Fibroblast of skin of left quadriceps (primary cell): Measurements from ENCODE around the gene GPATCH3.
A peak's percentile ranks its signal among the peaks of the same experiment; 100 is the strongest.
"Not testable (repeated sequence)": the region's sequence is repeated elsewhere in the genome, so short reads cannot be mapped to it uniquely, and the experiment has no call there.

ENCODE experiments used
- DNase-seq, 2 experiments: peaks; one replicate each; pipeline ENCODE4 v3.0.0-alpha.2; 2013; ENCODE audit warnings: low read depth in 2 of 2

Gene GPATCH3

DNA sequence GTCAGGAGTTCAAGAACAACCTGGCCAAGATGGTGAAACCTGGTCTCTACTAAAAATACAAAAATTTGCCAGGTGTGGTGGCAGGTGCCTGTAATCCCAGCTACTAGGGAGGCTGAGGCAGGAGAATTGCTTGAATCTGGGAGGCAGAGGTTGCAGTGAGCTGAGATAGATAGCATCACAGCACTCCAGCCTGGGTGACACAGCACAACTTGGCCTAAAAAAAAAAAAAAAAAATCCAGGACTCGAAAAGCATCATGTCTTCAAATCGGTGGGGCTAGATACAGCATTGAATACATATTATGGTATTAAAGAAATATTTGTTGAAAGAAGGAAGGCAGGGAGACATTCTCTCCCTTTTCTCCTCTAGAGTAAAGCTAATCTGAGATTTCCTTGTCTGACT is 27.2 kb downstream of the GPATCH3 start:
- not testable (repeated sequence) for DNase-seq

DNA sequence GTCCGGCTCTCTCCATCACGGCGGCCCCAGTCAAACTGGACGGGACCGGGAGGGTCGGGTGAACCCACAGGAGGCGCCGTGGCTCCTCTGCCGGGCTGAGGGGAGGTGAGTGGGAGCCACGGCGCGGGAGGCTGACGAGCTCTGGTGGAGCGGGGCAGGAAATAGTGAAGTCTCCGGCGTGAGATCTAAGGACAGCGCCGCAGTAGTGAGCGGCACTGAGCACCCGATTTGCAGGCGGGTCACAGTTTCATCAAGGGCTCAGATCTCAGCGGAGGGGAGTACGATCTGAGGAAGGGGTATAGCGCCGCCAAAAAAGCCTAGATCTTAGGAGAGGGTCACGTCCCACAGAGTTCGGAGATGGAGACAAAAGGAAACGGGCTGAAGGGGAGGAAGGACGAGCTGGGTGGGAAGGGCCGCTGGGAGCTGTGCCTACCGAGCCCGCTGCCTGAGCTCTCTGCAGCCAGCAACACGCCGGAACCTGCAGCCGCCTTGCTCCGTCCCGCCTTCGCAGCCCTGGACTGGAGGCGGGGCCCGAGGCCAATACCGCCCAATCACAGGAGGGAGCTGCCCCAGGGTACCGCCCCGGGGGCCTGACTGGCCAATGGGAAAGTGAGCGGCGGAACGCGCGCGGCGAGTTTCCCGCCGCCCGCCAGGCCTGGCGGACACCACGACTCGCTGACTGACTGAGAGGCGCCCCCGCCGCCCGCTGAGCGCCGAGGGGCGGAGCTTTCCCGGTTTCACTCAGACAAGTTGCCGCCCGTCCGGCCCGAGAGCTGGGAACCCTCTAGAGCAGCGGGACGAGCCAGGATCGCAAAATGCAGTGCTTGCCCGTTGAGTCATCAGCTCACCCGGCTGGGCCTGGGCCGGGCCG is 35.4 kb downstream of the GPATCH3 start:
- peak; percentile 95 for DNase-seq

DNA sequence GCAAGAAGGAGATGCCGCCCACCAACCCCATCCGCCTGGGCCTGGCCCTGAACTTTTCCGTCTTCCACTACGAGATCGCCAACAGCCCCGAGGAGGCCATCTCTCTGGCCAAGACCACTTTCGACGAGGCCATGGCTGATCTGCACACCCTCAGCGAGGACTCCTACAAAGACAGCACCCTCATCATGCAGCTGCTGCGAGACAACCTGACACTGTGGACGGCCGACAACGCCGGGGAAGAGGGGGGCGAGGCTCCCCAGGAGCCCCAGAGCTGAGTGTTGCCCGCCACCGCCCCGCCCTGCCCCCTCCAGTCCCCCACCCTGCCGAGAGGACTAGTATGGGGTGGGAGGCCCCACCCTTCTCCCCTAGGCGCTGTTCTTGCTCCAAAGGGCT is 36.6 kb downstream of the GPATCH3 start:
- no peak for DNase-seq

DNA sequence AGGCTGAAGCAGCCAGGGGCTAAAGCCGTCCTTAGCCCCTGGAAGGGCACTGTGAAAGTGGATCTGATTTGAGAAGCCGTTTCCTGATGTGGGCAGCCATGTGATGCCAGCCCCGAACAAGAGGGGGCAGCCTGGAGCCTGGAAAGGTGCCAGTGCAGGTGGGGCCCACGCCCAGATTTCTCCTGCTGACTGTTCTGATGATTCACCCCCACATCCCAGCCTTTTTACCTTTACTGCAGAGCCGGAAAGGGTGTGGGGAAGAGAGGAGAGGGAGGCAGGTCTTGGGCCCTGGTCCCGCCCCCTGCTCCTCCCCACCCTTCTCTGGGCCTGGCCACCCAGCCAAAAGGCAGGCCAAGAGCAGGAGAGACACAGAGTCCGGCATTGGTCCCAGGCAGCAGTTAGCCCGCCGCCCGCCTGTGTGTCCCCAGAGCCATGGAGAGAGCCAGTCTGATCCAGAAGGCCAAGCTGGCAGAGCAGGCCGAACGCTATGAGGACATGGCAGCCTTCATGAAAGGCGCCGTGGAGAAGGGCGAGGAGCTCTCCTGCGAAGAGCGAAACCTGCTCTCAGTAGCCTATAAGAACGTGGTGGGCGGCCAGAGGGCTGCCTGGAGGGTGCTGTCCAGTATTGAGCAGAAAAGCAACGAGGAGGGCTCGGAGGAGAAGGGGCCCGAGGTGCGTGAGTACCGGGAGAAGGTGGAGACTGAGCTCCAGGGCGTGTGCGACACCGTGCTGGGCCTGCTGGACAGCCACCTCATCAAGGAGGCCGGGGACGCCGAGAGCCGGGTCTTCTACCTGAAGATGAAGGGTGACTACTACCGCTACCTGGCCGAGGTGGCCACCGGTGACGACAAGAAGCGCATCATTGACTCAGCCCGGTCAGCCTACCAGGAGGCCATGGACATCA is 37.2 kb downstream of the GPATCH3 start, which contains the start of gene SFN:
TSS of gene SFN (plus strand) at position 369 of the 904 bp plus-strand sequence. CDS start at position 433, 64 bp downstream.
- no peak for DNase-seq

DNA sequence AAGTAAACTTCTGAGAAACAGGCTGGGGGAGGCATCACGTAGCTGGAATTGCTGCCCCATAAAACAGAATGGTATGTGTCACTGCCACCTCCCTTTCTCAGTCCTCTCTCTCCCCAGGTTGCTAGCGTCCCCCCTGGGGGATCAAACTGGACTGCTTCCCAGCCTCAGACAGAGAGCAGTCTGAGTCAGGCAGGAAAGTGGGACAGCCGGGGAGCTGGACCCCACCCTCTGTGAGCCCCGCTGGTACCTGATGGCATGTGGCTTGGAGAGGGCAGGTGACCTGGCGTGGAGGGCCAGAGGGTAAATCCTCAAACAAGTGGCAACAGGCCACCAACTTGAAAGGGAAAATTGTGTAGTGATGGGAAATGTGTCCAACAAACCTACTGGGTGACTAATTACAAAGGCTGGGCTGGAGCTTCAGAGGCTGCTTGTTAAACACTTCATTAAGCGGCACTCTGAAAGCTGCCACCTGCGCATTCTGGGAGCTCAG is 38.3 kb downstream of the GPATCH3 start:
- no peak for DNase-seq

DNA sequence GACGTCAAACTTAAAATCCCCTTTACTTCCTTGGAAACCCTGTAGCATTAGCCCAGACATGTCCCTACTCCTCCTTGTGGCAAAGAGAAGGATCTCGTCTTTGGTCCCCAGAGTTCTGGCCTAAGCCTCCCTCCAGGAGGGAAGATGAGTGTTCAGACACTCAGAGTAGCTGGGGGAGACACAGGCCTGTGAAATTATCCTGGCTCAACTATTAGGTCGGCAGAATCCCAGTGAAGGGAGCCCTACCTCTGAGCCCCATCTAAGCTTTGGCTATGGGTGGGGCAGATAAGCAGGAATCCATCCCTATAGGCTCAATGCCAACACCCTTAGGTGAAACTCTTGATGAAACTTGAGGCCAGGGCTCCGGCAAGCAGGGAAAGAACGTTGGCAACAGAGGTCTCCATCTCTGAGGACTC is 39.0 kb downstream of the GPATCH3 start:
- DNase-seq = no peak

DNA sequence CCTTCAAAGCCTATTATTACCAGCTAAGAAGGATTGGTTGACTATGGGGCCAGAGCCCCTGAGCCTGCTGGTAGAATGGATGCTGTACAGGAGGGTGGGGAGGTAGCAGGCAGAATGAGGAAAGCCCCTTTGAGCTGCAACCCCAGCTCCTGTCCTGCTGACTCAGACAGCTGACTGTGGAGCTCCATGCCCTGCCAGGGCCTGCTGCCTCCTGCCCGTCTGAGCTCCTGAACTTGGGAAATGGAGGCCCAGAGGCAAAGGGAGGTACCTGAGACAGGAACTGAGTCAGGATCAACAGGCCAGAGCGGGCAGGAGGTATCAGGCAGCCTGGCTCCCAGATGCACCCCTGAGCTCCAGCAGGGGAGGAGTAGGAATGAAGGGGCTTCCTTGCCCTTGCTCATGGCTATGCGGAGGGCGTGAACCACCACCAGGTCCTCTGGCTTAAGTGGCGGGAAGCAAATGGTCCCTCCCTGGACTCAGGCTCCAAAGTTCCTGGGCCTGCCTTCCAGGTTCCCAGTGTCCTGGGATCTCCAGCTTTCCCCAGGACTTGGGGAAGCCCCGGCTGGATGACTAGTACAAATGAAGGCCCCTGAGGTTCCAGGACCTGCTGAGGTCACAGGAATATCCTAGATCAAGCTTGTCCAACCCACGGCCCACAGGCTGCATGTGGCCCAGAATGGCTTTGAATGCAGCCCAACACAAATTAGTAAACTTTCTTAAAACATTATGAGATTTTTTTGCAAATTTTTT is 41.2 kb downstream of the GPATCH3 start:
- no peak for DNase-seq

DNA sequence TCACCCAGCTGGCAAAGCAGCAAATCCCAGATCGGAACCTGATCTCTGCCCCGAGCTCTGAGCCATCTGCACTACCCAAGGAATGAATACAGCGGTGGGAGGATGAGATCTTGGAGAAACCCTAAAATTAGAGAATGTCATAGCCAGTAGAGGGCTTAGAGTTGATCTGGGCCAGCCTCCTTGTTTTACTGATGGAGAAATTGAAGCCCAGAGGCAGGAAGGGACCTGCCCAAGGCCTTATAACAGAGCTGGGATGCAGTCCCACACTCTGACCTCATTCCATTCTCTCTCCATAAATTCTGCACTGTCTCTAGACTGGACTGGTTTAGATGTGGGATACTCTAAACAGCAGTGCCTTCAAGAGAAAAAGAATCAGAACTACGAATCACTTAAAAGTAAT is 42.1 kb downstream of the GPATCH3 start:
- no peak for DNase-seq

DNA sequence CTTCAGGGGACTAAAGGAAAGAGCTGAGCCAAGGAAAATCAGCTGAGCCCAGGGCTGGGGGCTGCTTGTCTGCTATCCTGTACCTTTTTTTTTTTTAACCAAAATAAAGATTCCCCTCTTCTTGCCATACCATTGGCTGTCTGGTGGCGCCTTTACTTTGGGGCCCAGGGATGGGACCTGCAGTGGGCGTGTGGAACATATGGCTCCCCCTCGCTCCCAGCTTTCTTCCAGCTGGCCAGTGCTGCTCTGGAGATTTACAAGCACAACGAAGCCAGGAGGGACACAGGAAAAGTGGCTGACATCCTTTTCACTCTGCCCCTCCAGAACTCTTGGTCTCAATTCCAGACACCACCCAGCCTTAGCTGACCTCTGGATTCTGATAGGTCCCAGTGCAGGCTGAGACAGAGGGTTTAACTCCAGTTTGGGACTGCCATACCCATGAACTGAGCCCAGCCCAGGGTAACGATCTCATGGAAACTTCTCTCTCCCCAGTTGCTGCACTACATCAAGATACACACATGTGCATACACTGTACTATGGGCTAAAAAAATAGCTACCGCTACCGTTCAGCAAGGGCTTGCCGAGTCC is 42.7 kb downstream of the GPATCH3 start:
- no peak for DNase-seq

DNA sequence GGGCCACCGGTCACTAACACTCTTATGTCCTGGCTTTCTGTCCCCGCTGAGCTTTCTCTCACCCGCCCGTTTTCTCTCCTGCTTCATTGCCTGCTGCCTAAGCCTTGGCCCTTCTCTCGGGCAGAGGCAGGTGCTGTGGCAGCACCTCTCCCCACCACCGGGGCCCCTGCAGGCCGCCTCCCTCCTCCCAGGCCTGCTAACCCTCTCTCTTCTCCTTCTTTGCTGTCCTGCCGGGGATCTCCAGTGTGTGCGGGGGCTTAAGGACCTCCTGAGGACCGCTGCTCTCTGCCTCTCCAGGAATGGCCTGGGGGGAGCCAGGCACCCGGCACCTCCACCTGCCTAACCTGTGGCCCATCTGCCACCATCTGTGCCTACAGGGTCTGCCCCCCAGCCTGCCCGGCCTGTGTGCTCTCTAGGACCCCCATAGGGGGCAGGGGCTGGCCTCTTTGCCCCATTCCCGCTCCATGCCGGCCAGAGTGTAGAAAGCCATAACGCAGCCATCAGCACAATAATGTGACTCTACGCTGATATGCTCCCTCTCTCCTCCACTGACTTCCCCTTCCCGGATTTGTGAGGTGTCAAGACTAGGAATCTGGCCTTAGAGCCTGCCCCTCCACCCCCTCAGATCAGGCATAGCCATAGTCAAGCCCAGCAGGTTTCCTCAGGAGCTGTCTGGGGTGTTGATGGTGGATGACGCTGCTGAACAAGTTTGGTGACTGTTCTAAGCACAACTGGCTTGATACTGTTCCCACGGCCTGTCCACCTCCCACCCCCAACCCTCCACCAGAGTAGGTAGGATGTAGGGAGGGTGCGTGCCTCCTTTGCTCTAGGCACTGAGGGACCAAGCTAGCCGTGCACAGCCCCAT is 43.4 kb downstream of the GPATCH3 start:
- no peak for DNase-seq

DNA sequence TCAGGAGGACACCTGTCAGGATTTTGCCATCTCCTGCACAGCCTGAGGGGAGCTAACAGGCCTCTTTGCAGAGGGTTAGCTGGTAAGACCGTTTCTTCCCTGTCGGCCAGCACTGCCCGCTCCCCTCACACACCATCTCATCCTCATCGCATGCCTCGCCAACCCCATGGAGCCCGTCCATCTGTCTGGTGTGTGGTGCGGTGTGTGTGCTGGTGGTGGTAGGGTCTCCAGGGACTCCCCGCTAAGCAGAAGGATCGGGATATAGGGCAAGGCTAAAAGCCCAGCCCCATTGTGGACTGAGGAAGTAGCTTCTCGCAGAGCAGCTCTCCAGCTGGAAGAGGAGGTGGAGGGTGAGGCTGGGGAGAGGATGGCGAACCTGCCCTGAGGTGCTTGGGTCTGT is 44.1 kb downstream of the GPATCH3 start:
- DNase-seq = no peak

DNA sequence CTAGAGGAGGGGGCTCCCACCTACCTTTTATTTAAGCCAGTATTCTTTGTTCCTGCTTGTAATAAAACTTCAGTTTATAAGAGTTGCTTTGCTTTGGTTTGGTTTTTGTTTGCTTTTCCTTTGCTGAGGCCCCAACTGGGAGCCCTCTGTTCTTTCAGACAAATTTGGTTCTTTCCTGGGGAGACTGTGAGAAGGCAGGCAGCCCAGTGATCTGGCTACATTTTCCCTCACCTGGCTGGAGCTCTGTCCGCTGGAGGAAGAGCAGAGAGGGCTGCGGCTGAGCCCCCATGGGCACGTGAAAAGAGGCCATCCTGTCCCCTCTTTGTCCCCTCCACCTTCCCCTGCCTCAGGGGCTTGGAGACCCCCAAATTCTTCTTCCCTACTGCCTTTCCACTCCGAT is 44.6 kb downstream of the GPATCH3 start:
- no peak for DNase-seq

DNA sequence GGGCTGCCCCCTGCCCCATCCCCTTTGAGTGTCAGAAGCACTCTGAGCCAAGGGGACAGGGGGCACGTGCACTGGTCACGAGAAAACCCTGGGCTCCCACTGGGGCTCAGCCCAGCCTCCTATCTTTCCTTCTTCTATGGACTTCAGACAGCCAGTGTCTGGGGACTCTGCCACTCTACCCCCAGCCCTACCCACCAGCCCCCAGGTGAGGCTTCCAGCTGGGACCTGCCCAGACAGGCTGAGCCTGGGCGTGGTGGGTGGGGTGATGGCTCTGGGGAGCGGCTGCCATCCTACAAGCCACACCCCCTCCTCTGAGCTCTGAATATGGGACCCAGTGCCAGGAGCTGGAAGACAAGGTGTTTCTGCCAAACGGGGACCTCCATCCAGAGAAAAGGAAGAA is 45.4 kb downstream of the GPATCH3 start:
- DNase-seq = no peak

DNA sequence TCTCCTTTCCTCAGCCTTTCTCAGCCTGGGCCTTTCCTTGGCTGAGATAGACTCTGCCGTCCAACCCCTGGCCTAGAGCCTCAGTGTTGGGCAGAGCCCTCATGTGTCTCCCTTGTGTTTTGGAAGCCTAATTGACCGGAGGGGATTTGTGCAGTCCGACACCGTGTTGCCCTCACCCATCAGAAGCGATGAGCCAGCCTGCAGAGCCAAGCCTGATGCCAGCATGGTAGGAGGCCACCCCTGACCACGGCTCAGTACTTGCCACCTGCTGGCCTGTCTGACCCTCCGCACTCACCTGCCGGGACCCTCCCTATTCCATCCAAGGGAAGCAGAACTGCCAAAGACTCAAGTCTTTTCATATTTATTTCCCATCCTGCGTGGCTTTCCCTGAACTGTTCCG is 46.7 kb downstream of the GPATCH3 start:
- no peak for DNase-seq

DNA sequence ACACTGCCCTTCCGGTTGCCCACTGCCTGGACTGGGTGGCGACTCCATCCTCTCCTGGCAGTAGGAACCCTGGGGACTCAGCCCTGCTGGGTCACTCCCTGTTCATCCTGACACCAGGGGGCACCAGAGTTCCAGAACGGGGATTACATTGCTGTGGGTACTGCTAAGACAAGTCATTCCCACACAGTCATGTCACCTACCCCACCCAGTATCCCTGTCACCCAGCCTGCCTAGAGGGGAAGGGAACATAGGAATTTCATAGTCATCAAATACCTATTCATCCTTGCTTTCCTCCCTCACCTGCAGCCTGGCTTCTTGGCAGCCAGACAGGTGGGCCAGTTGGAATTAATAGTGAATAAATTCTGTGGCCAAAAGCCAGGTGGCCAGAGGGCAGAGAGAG is 47.1 kb downstream of the GPATCH3 start:
- DNase-seq = peak; percentile 33 to 38

DNA sequence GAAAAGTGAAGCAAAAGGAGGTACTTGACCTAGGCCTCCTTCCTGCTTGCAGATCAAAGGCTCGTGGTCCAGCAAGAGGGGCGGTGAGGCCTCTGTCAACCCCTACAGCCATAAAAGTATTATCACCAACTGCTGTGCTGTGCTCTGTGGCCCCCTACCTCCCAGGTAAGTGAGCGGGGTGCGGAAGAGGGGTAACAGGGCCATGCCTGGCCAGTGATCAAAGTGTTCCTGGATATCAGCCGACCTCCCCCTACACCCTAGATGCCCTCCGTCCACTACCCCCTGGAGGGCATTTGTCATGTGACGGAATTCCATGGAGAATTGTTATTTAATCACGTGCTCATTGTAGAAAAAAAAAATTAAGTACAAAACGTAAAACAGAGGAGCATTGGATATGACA is 47.6 kb downstream of the GPATCH3 start:
- no peak for DNase-seq

DNA sequence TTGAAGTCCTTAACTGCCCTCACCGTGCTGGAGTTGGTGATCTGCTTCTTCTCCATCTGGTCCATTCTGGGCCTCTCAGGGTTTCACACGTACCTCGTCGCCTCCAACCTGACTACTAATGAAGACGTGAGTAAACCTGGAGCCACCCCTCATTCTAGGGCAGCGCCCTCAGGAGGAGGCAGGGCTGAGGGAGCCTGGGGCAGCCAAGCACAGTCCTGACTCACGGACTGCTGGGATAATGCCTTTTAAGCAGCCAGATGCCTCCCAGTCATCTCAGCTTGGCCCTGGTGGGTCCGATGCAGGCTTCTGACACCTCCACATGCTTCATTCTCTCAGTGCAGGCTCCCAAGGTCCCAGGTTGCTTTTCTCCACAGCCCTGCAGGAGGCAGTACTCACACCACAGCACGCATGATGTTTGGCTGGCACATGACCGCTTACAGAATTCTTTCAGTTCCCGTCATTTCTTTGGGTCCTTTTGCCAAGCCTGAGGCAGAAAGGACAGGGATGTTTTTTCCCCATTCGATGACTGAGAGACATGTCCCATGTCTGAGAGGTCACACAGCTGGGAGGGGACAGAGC is 49.1 kb downstream of the GPATCH3 start:
- no peak for DNase-seq

DNA sequence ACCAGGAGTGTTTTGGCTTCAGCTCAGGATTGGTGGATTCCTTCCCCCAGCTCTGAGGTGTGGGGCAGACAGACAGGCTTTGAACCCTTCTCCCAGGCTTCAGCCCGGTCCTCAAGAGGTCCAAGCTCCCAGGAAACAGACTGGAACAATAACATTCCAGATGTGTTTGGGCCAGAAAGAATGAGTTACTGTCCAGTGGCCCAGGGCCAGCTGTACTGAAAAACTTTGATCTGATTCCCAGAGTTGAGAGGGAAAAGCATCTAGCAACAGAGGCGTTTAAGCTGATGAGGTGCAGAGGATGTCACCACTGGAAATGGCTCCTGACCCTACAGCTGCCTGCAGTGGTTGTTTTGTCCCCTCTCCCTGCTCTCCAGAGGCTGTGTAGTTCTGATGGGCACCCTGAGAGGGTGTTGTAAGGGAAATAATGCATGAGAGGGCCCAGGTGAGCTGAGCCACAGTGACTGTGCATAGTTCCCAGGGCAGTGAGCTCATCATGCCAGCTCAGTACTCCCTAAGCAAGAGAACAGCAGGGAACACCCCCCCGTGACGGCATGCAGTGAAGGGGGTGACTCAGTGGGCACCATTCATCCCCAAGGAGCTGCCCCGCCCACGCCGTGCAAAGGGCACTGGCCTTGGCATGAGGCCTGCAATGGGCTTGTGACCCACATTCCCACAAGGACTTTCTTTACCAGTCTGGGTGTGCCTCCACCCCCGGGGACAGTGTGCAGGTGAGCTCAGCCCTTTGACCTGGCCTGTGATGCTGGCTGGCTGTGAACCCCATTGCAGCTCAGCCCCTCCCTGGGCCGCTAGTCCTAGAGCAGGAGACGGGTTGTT is 51.1 kb downstream of the GPATCH3 start:
- DNase-seq = no peak

DNA sequence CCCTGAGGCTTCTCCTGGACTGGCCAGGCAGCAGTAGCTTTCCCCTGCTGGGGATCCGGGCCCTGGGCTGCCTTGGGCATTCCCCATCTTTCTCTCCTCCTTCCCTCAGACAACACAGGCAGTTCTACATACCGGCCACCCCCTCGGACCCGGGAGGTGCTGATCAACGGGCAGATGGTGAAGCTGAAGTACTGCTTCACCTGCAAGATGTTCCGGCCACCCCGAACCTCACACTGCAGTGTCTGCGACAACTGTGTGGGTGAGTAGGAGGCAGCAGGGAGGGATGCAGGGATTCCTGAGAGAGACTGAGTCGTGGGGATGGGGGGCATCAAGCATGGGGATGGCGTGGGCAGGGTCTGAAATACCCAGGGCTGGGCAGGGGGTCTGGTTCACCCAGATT is 51.8 kb downstream of the GPATCH3 start:
- no peak for DNase-seq
